ENCODE data around the gene TEX261.

DNA sequence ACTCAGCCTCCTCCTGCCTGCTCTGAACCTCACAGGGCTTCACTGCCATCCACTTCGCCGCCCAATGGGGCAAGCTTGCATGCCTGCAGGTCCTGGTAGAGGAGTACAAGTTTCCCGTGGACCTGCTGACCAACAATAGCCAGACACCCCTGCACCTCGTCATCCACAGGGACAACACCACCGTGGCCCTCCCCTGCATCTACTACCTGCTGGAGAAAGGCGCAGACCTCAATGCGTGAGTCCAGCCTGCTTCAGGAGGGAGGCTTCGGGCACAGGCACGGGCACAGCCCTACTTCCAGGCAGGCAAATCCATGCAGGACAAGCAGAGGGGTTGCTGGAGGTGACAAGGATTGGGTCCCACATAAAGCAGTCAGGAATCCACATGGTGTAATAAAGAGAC, 15.0 kb downstream of the TEX261 start:
- TF ChIP-seq, protein P1, sequence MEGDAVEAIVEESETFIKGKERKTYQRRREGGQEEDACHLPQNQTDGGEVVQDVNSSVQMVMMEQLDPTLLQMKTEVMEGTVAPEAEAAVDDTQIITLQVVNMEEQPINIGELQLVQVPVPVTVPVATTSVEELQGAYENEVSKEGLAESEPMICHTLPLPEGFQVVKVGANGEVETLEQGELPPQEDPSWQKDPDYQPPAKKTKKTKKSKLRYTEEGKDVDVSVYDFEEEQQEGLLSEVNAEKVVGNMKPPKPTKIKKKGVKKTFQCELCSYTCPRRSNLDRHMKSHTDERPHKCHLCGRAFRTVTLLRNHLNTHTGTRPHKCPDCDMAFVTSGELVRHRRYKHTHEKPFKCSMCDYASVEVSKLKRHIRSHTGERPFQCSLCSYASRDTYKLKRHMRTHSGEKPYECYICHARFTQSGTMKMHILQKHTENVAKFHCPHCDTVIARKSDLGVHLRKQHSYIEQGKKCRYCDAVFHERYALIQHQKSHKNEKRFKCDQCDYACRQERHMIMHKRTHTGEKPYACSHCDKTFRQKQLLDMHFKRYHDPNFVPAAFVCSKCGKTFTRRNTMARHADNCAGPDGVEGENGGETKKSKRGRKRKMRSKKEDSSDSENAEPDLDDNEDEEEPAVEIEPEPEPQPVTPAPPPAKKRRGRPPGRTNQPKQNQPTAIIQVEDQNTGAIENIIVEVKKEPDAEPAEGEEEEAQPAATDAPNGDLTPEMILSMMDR (IDR thresholded peaks at IDR 0.05) = no peak
- TF ChIP-seq POLR2A (IDR thresholded peaks at IDR 0.05) = no peak

All from adrenal gland (tissue), 5 donors.